OCI-LY1 (cell line): ENCODE measurements around the gene CHMP4B.
A peak's percentile ranks its signal among the peaks of the same experiment; 100 is the strongest.

Experiments used
- H2AFZ ChIP-seq: fragments of 200-600 bp; sonication (generic), shearing (Covaris generic); 2 replicates; pipeline ENCODE4 v1.6.0; 2014; ENCODE audit warnings: antibody characterized with exemption, mild to moderate bottlenecking, low read length
- H3F3A ChIP-seq: fragments of 200-600 bp; sonication (generic), shearing (Covaris generic); 2 replicates; pipeline ENCODE4 v1.6.0; 2014; ENCODE audit warnings: mild to moderate bottlenecking, antibody characterized with exemption, low read length, moderate library complexity; ENCODE audit not compliant: insufficient read depth
- H3K27ac ChIP-seq: fragments of 200-600 bp; sonication (generic); 2 replicates; pipeline ENCODE4 v1.5.1; 2014; ENCODE audit warnings: low read length, mixed run types, mild to moderate bottlenecking, low read depth; ENCODE audit not compliant: poor library complexity, severe bottlenecking
- H3K27me3 ChIP-seq: fragments of 200-600 bp; sonication (generic); 2 replicates; pipeline ENCODE4 v1.6.0; 2014; ENCODE audit warnings: antibody characterized with exemption, mild to moderate bottlenecking, low read length, moderate library complexity; ENCODE audit not compliant: insufficient read depth
- H3K36me3 ChIP-seq: fragments of 200-600 bp; sonication (generic); 2 replicates; pipeline ENCODE4 v1.6.1; 2014; ENCODE audit warnings: mild to moderate bottlenecking, antibody characterized with exemption, low read length, moderate library complexity, mixed read lengths; ENCODE audit not compliant: insufficient read depth
- H3K4me1 ChIP-seq: fragments of 200-600 bp; sonication (generic); 2 replicates; pipeline ENCODE4 v1.5.1; 2014; ENCODE audit warnings: mild to moderate bottlenecking, low read length, moderate library complexity; ENCODE audit not compliant: insufficient read depth, severe bottlenecking
- H3K4me2 ChIP-seq: fragments of 200-600 bp; sonication (generic), shearing (Covaris generic); 2 replicates; pipeline ENCODE4 v1.6.1; 2014; ENCODE audit warnings: low read length
- H3K4me3 ChIP-seq: fragments of 200-600 bp; sonication (generic); 2 replicates; pipeline ENCODE4 v1.5.1; 2014; ENCODE audit warnings: low read length, low read depth, mild to moderate bottlenecking, mixed read lengths; ENCODE audit not compliant: poor library complexity, severe bottlenecking
- H3K79me2 ChIP-seq: fragments of 200-600 bp; shearing (Covaris generic); 2 replicates; pipeline ENCODE4 v1.6.1; 2016; ENCODE audit warnings: mixed run types, low read length, mixed read lengths; ENCODE audit not compliant: insufficient read depth
- H3K9ac ChIP-seq: fragments of 200-600 bp; sonication (generic), shearing (Covaris generic); 2 replicates; pipeline ENCODE4 v1.6.1; 2014; ENCODE audit warnings: mild to moderate bottlenecking, low read length, mixed read lengths
- H3K9me2 ChIP-seq: fragments of 200-600 bp; sonication (generic), shearing (Covaris generic); 2 replicates; pipeline ENCODE4 v1.6.1; 2014; ENCODE audit warnings: low read depth, mild to moderate bottlenecking, low read length, mixed read lengths
- H3K9me3 ChIP-seq: fragments of 200-600 bp; shearing (Covaris generic); 2 replicates; pipeline ENCODE4 v1.6.1; 2014; ENCODE audit warnings: low read length, mixed read lengths
- H4K20me1 ChIP-seq: fragments of 200-600 bp; sonication (generic), shearing (Covaris generic); 2 replicates; pipeline ENCODE4 v1.6.0; 2016; ENCODE audit warnings: mild to moderate bottlenecking, low read length; ENCODE audit not compliant: insufficient read depth
- EZH2 ChIP-seq: fragments of 200-600 bp; sonication (generic), shearing (Covaris generic); IDR thresholded peaks from 2 replicates; pipeline ENCODE4 v1.8.0; 2017; ENCODE audit warnings: borderline replicate concordance, mixed run types, mild to moderate bottlenecking, antibody characterized with exemption, low read length, moderate library complexity, mixed read lengths
- TF ChIP-seq, protein P1 (sequence below): fragments of 200-600 bp; sonication (generic), shearing (Covaris generic); IDR thresholded peaks from 2 replicates; pipeline ENCODE4 v1.5.1; 2017; ENCODE audit warnings: mild to moderate bottlenecking, antibody characterized with exemption, low read length, moderate library complexity, mixed read lengths

Gene CHMP4B

DNA sequence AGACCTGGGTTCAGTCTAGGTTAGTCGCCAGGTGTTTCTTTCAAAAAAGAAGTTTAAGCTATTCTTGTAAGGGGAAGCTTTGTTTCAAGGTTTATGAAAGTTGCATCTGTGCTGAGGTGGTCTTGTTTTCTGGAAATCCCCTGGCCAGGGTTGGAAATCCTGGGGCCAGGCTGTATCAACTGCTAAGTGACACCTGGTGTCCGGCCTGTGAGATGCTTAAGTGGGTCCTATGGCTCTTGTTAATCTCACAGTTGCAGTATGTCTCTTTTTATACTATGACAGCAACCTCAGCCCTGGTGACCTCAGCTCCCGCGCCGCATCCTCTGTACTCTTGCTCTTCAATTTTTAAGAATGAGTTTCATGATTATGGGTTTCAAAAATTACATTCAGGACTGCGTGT is 72.0 kb downstream of the CHMP4B start:
- H3K4me2 ChIP-seq, result peak overlapping the region; percentile 38; the same call in 1 of the 2 replicates
- peaks cover 43% of the 10 kb centered on the region for H3K4me1 ChIP-seq
- no peaks in the 10 kb centered on the region for H3K9me2 ChIP-seq
- no peaks in the 10 kb centered on the region for H3K79me2 ChIP-seq
- no peaks in the 10 kb centered on the region for H3K36me3 ChIP-seq
- 0 out of 2 replicates have a peak, but pooled peaks cover 3% of the 10 kb centered on the region for H3K9me3 ChIP-seq
- H3K4me3 ChIP-seq, result no peak overlapping the region
- no peak overlapping the region for H2AFZ ChIP-seq
- TF ChIP-seq EZH2, result no peak
- TF ChIP-seq, protein P1, sequence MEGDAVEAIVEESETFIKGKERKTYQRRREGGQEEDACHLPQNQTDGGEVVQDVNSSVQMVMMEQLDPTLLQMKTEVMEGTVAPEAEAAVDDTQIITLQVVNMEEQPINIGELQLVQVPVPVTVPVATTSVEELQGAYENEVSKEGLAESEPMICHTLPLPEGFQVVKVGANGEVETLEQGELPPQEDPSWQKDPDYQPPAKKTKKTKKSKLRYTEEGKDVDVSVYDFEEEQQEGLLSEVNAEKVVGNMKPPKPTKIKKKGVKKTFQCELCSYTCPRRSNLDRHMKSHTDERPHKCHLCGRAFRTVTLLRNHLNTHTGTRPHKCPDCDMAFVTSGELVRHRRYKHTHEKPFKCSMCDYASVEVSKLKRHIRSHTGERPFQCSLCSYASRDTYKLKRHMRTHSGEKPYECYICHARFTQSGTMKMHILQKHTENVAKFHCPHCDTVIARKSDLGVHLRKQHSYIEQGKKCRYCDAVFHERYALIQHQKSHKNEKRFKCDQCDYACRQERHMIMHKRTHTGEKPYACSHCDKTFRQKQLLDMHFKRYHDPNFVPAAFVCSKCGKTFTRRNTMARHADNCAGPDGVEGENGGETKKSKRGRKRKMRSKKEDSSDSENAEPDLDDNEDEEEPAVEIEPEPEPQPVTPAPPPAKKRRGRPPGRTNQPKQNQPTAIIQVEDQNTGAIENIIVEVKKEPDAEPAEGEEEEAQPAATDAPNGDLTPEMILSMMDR, result no peak
- H3F3A ChIP-seq, result no peaks in the 10 kb centered on the region
- H3K27ac ChIP-seq, result peak overlapping the region; percentile 95
- H3K9ac ChIP-seq, result peak overlapping the region; percentile 48; the same call in 1 of the 2 replicates
- no peaks in the 10 kb centered on the region for H4K20me1 ChIP-seq
- no peaks in the 10 kb centered on the region for H3K27me3 ChIP-seq

- Histone ChIP-seq H3K4me3 (no peak overlapping the region), H3K9me2 (no peaks in the 10 kb centered on the region), H3K4me2 (no peak overlapping the region), H3K9ac (peak overlapping the region; percentile 48; the same call in 1 of the 2 replicates), H3F3A (no peaks in the 10 kb centered on the region), H3K79me2 (no peaks in the 10 kb centered on the region), H3K27me3 (no peaks in the 10 kb centered on the region), H4K20me1 (no peaks in the 10 kb centered on the region), H3K27ac (peak overlapping the region; percentile 95), H3K36me3 (no peaks in the 10 kb centered on the region), H3K9me3 (0 out of 2 replicates have a peak, but pooled peaks cover 3% of the 10 kb centered on the region), H3K4me1 (peaks cover 43% of the 10 kb centered on the region), H2AFZ (no peak overlapping the region)
- TF ChIP-seq EZH2, result no peak
- TF ChIP-seq, protein P1, result no peak
Measured at GRCh38 chr20:33884633-33885032, 73.5 kb downstream of the CHMP4B start.

GRCh38 chr20:33889312-33889711 is 78.2 kb downstream of the CHMP4B start:
- TF ChIP-seq, protein P1, result no peak
- TF ChIP-seq EZH2, result no peak
- H2AFZ ChIP-seq, result no peak overlapping the region
- no peak overlapping the region for H3K27ac ChIP-seq
- H3K9me2 ChIP-seq, result no peaks in the 10 kb centered on the region
- H4K20me1 ChIP-seq, result no peaks in the 10 kb centered on the region
- H3K4me1 ChIP-seq, result peaks cover 9% of the 10 kb centered on the region
- H3K9ac ChIP-seq, result no peak overlapping the region
- H3F3A ChIP-seq, result no peaks in the 10 kb centered on the region
- peaks cover 4% of the 10 kb centered on the region; the same call in 1 of the 2 replicates for H3K9me3 ChIP-seq
- H3K79me2 ChIP-seq, result no peaks in the 10 kb centered on the region
- H3K36me3 ChIP-seq, result no peaks in the 10 kb centered on the region
- H3K4me2 ChIP-seq, result no peak overlapping the region
- H3K4me3 ChIP-seq, result no peak overlapping the region
- no peaks in the 10 kb centered on the region for H3K27me3 ChIP-seq
